Right lobe of liver (tissue), 4 donors: ENCODE measurements around the gene DUS2.

Source experiments
- POLR2A ChIP-seq: fragments of 450-650 bp; IDR thresholded peaks from one replicate; pipeline ENCODE4 v1.6.1; 2017; ENCODE audit warnings: antibody characterized with exemption, mild to moderate bottlenecking
- TF ChIP-seq, protein P1 (sequence below), 4 donors: fragments of 200-600 bp in 3 of 4; fragments of 450-650 bp in 1 of 4; IDR thresholded peaks; one replicate each; pipeline versions ENCODE4 v1.5.1 to v1.8.0; 2016 to 2022; ENCODE audit warnings: antibody characterized with exemption in 4 of 4, mild to moderate bottlenecking in 2 of 4
- donor health status: DM: no; HTN: no; CAD: no.
- donor health status: DM: no; HTN: no; CAD: no.
- donor health status: DM: no; HTN: yes; CAD: no.

DNA sequence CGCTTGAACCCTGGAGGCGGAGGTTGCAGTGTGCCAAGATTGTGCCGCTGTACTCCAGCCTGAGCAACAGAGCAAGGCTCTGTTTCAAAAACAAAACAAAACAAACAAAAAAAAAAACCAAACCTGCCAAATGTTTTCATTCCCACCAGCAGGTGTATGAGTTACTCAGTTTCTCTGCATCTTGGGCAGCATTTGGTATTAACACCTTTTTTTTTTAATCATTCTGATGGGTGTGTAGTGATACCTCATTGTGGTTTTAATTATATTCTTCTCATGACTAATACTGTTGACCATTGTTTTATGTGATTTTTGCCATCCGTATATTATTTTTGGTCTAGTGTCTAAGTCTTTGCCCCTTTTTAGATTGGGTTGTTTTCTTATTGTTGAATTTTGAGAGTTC lies 77.4 kb downstream of the DUS2 start:
- TF ChIP-seq, protein P1, sequence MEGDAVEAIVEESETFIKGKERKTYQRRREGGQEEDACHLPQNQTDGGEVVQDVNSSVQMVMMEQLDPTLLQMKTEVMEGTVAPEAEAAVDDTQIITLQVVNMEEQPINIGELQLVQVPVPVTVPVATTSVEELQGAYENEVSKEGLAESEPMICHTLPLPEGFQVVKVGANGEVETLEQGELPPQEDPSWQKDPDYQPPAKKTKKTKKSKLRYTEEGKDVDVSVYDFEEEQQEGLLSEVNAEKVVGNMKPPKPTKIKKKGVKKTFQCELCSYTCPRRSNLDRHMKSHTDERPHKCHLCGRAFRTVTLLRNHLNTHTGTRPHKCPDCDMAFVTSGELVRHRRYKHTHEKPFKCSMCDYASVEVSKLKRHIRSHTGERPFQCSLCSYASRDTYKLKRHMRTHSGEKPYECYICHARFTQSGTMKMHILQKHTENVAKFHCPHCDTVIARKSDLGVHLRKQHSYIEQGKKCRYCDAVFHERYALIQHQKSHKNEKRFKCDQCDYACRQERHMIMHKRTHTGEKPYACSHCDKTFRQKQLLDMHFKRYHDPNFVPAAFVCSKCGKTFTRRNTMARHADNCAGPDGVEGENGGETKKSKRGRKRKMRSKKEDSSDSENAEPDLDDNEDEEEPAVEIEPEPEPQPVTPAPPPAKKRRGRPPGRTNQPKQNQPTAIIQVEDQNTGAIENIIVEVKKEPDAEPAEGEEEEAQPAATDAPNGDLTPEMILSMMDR (IDR thresholded peaks at IDR 0.05) = no peak
- TF ChIP-seq POLR2A = no peak
